ENCODE results near the gene PRAMEF1. TPM values are rescaled to one million over a fixed set of nuclear protein-coding genes. Genes with fewer than 3 reads are reported as not detected.

The PRAMEF1 gene
- total and polyA plus RNA-seq, 2 of the 13 experiments (the other 11 are each of a cell fraction or from before 2014, with no cell fraction given) = not detected

DNA sequence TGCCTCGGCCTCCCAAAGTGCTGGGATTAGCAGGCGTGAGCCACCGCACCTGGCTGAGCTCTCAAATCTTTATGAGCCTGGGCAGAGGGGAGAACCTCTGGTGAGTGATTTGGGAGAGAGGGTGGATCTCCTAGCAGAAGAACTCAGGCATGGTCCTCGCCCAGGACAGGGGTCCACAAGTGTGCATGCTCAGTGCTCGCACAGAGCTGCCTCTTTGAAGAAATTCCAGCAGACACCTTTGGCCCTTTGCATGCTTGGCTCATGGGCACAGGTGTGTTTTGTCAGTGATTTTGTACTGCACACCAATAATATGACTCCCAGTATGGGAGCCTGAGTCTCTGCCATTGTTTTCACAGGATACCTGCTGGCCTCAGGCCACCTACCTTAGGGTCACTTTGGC is 29.4 kb upstream of the PRAMEF1 start:
- H2AFZ ChIP-seq (ENCODE audit: low read length) = no peak overlapping the region
- 23% methylated on average over 5 of the region's 5 CpGs for WGBS (ENCODE audit: low lambda C conversion rate)
- ATAC-seq (no peak), DNase-seq (ENCODE audit: low spot score) (no peak), FAIRE-seq (no peak)
- no peak overlapping the region for H3K4me2 ChIP-seq (ENCODE audit: low read depth, low read length)
- H3K9ac ChIP-seq (ENCODE audit: insufficient read depth, low read depth, low read length) = no peak overlapping the region
- BruUV-seq (replicated peaks) = no TSS peak
- H3K9me3 ChIP-seq (ENCODE audit: low read length) = no peaks in the 10 kb centered on the region
- in situ Hi-C loops (cut with HindIII; ENCODE audit: extremely low pct_ligation_motif_present, low pct_unique_long_range_greater_than_20kb) = no loop called here
- H4K20me1 ChIP-seq (ENCODE audit: insufficient read depth, low read length) = no peaks in the 10 kb centered on the region
- TF ChIP-seq NONO (IDR thresholded peaks at IDR 0.05) (no peak), NONO (CRISPR knock-in tag; conservative IDR thresholded peaks at IDR 0.05) (no peak), ZNF432 (CRISPR knock-in tag; IDR thresholded peaks at IDR 0.05; ENCODE audit: borderline replicate concordance) (no peak), ZNF501 (CRISPR knock-in tag; IDR thresholded peaks at IDR 0.05) (no peak), ZBTB8A (CRISPR knock-in tag; IDR thresholded peaks at IDR 0.05; ENCODE audit: borderline replicate concordance, low read depth) (no peak), POLR2AphosphoS5 (IDR thresholded peaks at IDR 0.05; ENCODE audit: low read depth, low read length) (no peak), ZKSCAN1 (IDR thresholded peaks at IDR 0.05; ENCODE audit: low read length) (no peak), ZNF614 (CRISPR knock-in tag; IDR thresholded peaks at IDR 0.05; ENCODE audit: borderline replicate concordance) (no peak), TP53 (CRISPR knock-in tag; conservative IDR thresholded peaks at IDR 0.05) (no peak), SP2 (CRISPR knock-in tag; IDR thresholded peaks at IDR 0.05) (no peak)
- TF ChIP-seq, protein P1, sequence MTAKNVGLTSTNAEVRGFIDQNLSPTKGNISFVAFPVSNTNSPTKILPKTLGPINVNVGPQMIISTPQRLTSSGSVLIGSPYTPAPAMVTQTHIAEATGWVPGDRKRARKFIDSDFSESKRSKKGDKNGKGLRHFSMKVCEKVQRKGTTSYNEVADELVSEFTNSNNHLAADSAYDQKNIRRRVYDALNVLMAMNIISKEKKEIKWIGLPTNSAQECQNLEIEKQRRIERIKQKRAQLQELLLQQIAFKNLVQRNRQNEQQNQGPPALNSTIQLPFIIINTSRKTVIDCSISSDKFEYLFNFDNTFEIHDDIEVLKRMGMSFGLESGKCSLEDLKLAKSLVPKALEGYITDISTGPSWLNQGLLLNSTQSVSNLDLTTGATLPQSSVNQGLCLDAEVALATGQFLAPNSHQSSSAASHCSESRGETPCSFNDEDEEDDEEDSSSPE (CRISPR knock-in tag; IDR thresholded peaks at IDR 0.05) = no peak
- TF ChIP-seq, protein P2, sequence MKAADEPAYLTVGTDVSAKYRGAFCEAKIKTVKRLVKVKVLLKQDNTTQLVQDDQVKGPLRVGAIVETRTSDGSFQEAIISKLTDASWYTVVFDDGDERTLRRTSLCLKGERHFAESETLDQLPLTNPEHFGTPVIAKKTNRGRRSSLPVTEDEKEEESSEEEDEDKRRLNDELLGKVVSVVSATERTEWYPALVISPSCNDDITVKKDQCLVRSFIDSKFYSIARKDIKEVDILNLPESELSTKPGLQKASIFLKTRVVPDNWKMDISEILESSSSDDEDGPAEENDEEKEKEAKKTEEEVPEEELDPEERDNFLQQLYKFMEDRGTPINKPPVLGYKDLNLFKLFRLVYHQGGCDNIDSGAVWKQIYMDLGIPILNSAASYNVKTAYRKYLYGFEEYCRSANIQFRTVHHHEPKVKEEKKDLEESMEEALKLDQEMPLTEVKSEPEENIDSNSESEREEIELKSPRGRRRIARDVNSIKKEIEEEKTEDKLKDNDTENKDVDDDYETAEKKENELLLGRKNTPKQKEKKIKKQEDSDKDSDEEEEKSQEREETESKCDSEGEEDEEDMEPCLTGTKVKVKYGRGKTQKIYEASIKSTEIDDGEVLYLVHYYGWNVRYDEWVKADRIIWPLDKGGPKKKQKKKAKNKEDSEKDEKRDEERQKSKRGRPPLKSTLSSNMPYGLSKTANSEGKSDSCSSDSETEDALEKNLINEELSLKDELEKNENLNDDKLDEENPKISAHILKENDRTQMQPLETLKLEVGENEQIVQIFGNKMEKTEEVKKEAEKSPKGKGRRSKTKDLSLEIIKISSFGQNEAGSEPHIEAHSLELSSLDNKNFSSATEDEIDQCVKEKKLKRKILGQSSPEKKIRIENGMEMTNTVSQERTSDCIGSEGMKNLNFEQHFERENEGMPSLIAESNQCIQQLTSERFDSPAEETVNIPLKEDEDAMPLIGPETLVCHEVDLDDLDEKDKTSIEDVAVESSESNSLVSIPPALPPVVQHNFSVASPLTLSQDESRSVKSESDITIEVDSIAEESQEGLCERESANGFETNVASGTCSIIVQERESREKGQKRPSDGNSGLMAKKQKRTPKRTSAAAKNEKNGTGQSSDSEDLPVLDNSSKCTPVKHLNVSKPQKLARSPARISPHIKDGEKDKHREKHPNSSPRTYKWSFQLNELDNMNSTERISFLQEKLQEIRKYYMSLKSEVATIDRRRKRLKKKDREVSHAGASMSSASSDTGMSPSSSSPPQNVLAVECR (CRISPR knock-in tag; IDR thresholded peaks at IDR 0.05; ENCODE audit: borderline replicate concordance) = no peak
- ChIA-PET CTCF (ENCODE audit: low intra/inter-chr PET ratio, low total read pairs) (no interaction called here), POLR2A (no interaction called here)
- no peaks in the 10 kb centered on the region for H3K79me2 ChIP-seq (ENCODE audit: insufficient read depth, low read length)
- H3K4me1 ChIP-seq (ENCODE audit: insufficient read depth, low read length) = no peaks in the 10 kb centered on the region
- peaks cover 0 to 24% of the 10 kb centered on the region in 2 experiments; a peak in 3 of 5 replicates for H3K27me3 ChIP-seq (ENCODE audit: control insufficient read depth in 1 of 2, insufficient read depth in 2 of 2, low read length in 2 of 2)
- H3K4me3 ChIP-seq (replicated peaks in 1 of 3; ENCODE audit: insufficient read depth in 1 of 3, low read depth in 2 of 3, low read length in 3 of 3) = no peak overlapping the region
- H3K36me3 ChIP-seq (replicated peaks in 1 of 2; ENCODE audit: control insufficient read depth in 1 of 2, insufficient read depth in 2 of 2, low read length in 2 of 2) = no peaks in the 10 kb centered on the region
- intact Hi-C loops (cut with micrococcal nuclease; ENCODE audit: unreplicated experiment) = no loop called here
- no peak overlapping the region for H3K27ac ChIP-seq (ENCODE audit: extremely low read length, insufficient read depth, low read length)

Data from HepG2 (cell line).